Measurements from ENCODE around the gene ARHGEF39.

GRCh38 chr9:35636135-35636876 lies 28.7 kb downstream of the ARHGEF39 start:
- TF ChIP-seq CTCF (IDR thresholded peaks at IDR 0.05) (no peak), EP300 (IDR thresholded peaks at IDR 0.05; ENCODE audit: low read depth) (no peak), POLR2A (IDR thresholded peaks at IDR 0.05) (no peak), POLR2AphosphoS5 (IDR thresholded peaks at IDR 0.05) (no peak)
